Skin epidermis (tissue), 12 donors: ENCODE measurements around the gene BARX2.
"Not testable (repeated sequence)": the region's sequence is repeated elsewhere in the genome, so short reads cannot be mapped to it uniquely, and the experiment has no call there.

Experiments used
- H3K27ac ChIP-seq, 21 experiments: fragments of 200-600 bp; sonication (generic) in 11 of 21; one replicate each; pipeline ENCODE4 v1.5.0; 2020; ENCODE audit warnings: mild to moderate bottlenecking in 3 of 21, inconsistent platforms in 2 of 21, moderate library complexity in 2 of 21
- H3K4me3 ChIP-seq, 7 experiments: fragments of 200-600 bp; sonication (generic) in 2 of 7; one replicate each; pipeline ENCODE4 v1.5.0; 2020; ENCODE audit warnings: inconsistent platforms in 2 of 7, mild to moderate bottlenecking in 2 of 7, moderate library complexity in 1 of 7

BARX2 gene

GRCh38 chr11:129375751-129376657 lies at the start of gene BARX2:
Gene BARX2 (plus strand): TSS chr11:129375848. CDS start chr11:129376036, 188 bp downstream.
- H3K27ac ChIP-seq = peak within 1 kb of the TSS in 20 of 21 experiments; percentile 28 to 85 (median 76)
- peak within 1 kb of the TSS; percentile 30 to 47 (median 39) for H3K4me3 ChIP-seq

- Histone ChIP-seq H3K4me3 (no peak overlapping the region), H3K27ac (no peak overlapping the region)
These were observed 48.7 kb upstream of the BARX2 start for GRCh38 chr11:129326921-129327320.

- not testable (repeated sequence) for H3K27ac ChIP-seq, H3K4me3 ChIP-seq
These were observed 47.9 kb upstream of the BARX2 start for GRCh38 chr11:129327708-129328107.

GRCh38 chr11:129328756-129329155 lies 46.9 kb upstream of the BARX2 start:
- H3K4me3 ChIP-seq = no peak overlapping the region

GRCh38 chr11:129331217-129331616 lies 44.4 kb upstream of the BARX2 start:
- H3K4me3 ChIP-seq = no peak overlapping the region
- peak overlapping the region in 1 of 21 experiments; percentile 28 for H3K27ac ChIP-seq

More at GRCh38 chr11:129328756-129329155, 46.9 kb upstream of the BARX2 start:
- H3K27ac ChIP-seq = no peak overlapping the region

GRCh38 chr11:129331871-129332274 lies 43.8 kb upstream of the BARX2 start:
- Histone ChIP-seq H3K27ac (no peak overlapping the region), H3K4me3 (no peak overlapping the region)

GRCh38 chr11:129333873-129334272 lies 41.8 kb upstream of the BARX2 start:
- H3K27ac ChIP-seq = no peak overlapping the region
- H3K4me3 ChIP-seq = no peak overlapping the region

- H3K4me3 ChIP-seq, H3K27ac ChIP-seq: not testable (repeated sequence)
These were observed 31.2 kb upstream of the BARX2 start for GRCh38 chr11:129344301-129344940.

- Histone ChIP-seq H3K27ac (no peak overlapping the region), H3K4me3 (no peak overlapping the region)
These were observed 28.7 kb upstream of the BARX2 start for GRCh38 chr11:129346916-129347315.

- H3K27ac ChIP-seq = no peak overlapping the region
These were observed 26.8 kb upstream of the BARX2 start for GRCh38 chr11:129348813-129349212.

GRCh38 chr11:129352676-129353075 lies 23.0 kb upstream of the BARX2 start:
- Histone ChIP-seq H3K27ac (no peak overlapping the region), H3K4me3 (no peak overlapping the region)

More at GRCh38 chr11:129348813-129349212, 26.8 kb upstream of the BARX2 start:
- H3K4me3 ChIP-seq = no peak overlapping the region

- Histone ChIP-seq H3K27ac (no peak overlapping the region), H3K4me3 (no peak overlapping the region)
These were observed 21.0 kb upstream of the BARX2 start for GRCh38 chr11:129354691-129355090.

GRCh38 chr11:129359748-129360147 lies 15.9 kb upstream of the BARX2 start:
- Histone ChIP-seq H3K4me3 (no peak overlapping the region), H3K27ac (no peak overlapping the region)

- H3K27ac ChIP-seq = no peak overlapping the region
- H3K4me3 ChIP-seq = no peak overlapping the region
These were observed 11.4 kb upstream of the BARX2 start for GRCh38 chr11:129364143-129364654.

- Histone ChIP-seq H3K27ac (no peak overlapping the region), H3K4me3 (no peak overlapping the region)
These were observed 9.8 kb upstream of the BARX2 start for GRCh38 chr11:129365816-129366215.

- Histone ChIP-seq H3K27ac (peak overlapping the region in 1 of 21 experiments; percentile 42), H3K4me3 (no peak overlapping the region)
These were observed 8.7 kb upstream of the BARX2 start for GRCh38 chr11:129366737-129367597.

GRCh38 chr11:129368889-129369672 lies 6.6 kb upstream of the BARX2 start:
- peak overlapping the region in 3 of 21 experiments; percentile 38 to 67 (median 39) for H3K27ac ChIP-seq
- no peak overlapping the region for H3K4me3 ChIP-seq

GRCh38 chr11:129370715-129371114 lies 4.9 kb upstream of the BARX2 start:
- Histone ChIP-seq H3K4me3 (no peak overlapping the region), H3K27ac (no peak overlapping the region)
